Esophagus muscularis mucosa (tissue), 4 donors: Measurements from ENCODE around the gene CCNL2. TPM values are rescaled to one million over a fixed set of nuclear protein-coding genes. Genes with fewer than 3 reads are reported as not detected.
"Not testable (repeated sequence)": the region's sequence is repeated elsewhere in the genome, so short reads cannot be mapped to it uniquely, and the experiment has no call there.

Source experiments
- DNase-seq: peaks from one replicate; pipeline ENCODE4 v3.0.0-alpha.2; 2017; ENCODE audit errors: extremely low spot score
- H3K27ac ChIP-seq, 4 donors: fragments of 200-600 bp; sonication (generic); replicated peaks in 1 of 4; 1 replicate in 3 of 4; 2 replicates in 1 of 4; pipeline ENCODE4 v1.5.1; 2016 to 2019; ENCODE audit warnings: mild to moderate bottlenecking in 1 of 4
- H3K27me3 ChIP-seq, 4 donors: fragments of 200-600 bp; sonication (generic); one replicate each; pipeline versions ENCODE4 v1.5.1 to v1.6.0; 2016 to 2019
- H3K36me3 ChIP-seq, 4 donors: fragments of 200-600 bp; sonication (generic); one replicate each; pipeline ENCODE4 v1.5.1; 2016 to 2019
- H3K4me1 ChIP-seq, 4 donors: fragments of 200-600 bp; sonication (generic); one replicate each; pipeline ENCODE4 v1.5.1; 2016 to 2019
- H3K4me3 ChIP-seq, 4 donors: fragments of 200-600 bp; sonication (generic); 1 replicate in 2 of 4; 2 replicates in 2 of 4; pipeline ENCODE4 v1.5.1; 2016 to 2019; ENCODE audit warnings: mild to moderate bottlenecking in 4 of 4, moderate library complexity in 1 of 4
- H3K9me3 ChIP-seq, 4 donors: fragments of 200-600 bp; sonication (generic); 1 replicate in 3 of 4; 2 replicates in 1 of 4; pipeline ENCODE4 v1.5.1; 2016 to 2019
- EP300 ChIP-seq: sonication (generic); formaldehyde crosslinking; IDR thresholded peaks from one replicate; pipeline ENCODE4 v1.6.1; 2017; ENCODE audit warnings: antibody characterized with exemption
- POLR2A ChIP-seq: fragments of 450-650 bp; IDR thresholded peaks from one replicate; pipeline ENCODE4 v1.6.1; 2017; ENCODE audit warnings: antibody characterized with exemption, moderate library complexity, mild to moderate bottlenecking, low read depth
- POLR2AphosphoS5 ChIP-seq, 2 donors: sonication (generic); formaldehyde crosslinking; IDR thresholded peaks; one replicate each; pipeline ENCODE4 v1.6.1; 2017; ENCODE audit warnings: antibody characterized with exemption in 2 of 2
- WGBS: methylation state at CpG from one replicate; pipeline ENCODE4 v1.1.5; 2018; 5-methylcytosine and 5-hydroxymethylcytosine counted together
- intact Hi-C: fragments of 100-400 bp; cut with DNase I; formaldehyde crosslinking; loops from one replicate; pipeline ENCODE4 v1.15.1; 2023
- total RNA-seq, 4 donors: library from RNA; depleted of rRNA; stranded (reverse); fragments of >200 nt; gene quantifications; one replicate each; pipeline versions ENCODE4 v1.1.0 to v1.2.1, GENCODE V29; 2016
- TF ChIP-seq, protein P1 (sequence below), 3 experiments: fragments of 200-600 bp in 2 of 3; fragments of 450-650 bp in 1 of 3; sonication (generic) in 2 of 3; IDR thresholded peaks; one replicate each; pipeline ENCODE4 v1.5.1; 2017 to 2019; ENCODE audit warnings: antibody characterized with exemption in 3 of 3, mild to moderate bottlenecking in 2 of 3, moderate library complexity in 1 of 3

The CCNL2 gene
- total RNA-seq, 4 donors from 2014 or later: 73.4 to 136 (median 108) TPM

- WGBS: 58% methylated on average over 11 of the region's 12 CpGs
- no peak for TF ChIP-seq EP300
- TF ChIP-seq, protein P1, sequence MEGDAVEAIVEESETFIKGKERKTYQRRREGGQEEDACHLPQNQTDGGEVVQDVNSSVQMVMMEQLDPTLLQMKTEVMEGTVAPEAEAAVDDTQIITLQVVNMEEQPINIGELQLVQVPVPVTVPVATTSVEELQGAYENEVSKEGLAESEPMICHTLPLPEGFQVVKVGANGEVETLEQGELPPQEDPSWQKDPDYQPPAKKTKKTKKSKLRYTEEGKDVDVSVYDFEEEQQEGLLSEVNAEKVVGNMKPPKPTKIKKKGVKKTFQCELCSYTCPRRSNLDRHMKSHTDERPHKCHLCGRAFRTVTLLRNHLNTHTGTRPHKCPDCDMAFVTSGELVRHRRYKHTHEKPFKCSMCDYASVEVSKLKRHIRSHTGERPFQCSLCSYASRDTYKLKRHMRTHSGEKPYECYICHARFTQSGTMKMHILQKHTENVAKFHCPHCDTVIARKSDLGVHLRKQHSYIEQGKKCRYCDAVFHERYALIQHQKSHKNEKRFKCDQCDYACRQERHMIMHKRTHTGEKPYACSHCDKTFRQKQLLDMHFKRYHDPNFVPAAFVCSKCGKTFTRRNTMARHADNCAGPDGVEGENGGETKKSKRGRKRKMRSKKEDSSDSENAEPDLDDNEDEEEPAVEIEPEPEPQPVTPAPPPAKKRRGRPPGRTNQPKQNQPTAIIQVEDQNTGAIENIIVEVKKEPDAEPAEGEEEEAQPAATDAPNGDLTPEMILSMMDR (IDR thresholded peaks at IDR 0.05): no peak
- no peak for TF ChIP-seq POLR2A
- TF ChIP-seq POLR2AphosphoS5 (IDR thresholded peaks at IDR 0.05): no peak
- Histone ChIP-seq H3K4me3 (no peak overlapping the region), H3K27ac (no peak overlapping the region), H3K36me3 (peaks cover 0 to 19% (median 15%) of the 10 kb centered on the region in 4 donors), H3K4me1 (peaks cover 32 to 44% (median 43%) of the 10 kb centered on the region in 4 donors), H3K9me3 (no peaks in the 10 kb centered on the region), H3K27me3 (no peaks in the 10 kb centered on the region)
- no peak for DNase-seq
- intact Hi-C loops: loop anchor here (10.0 kb wide), 1 partner anchor 257 kb away; the partner anchor contains the start of gene C1orf159
Observed at GRCh38 chr1:1371364-1371745, 27.8 kb downstream of the CCNL2 start.

DNA sequence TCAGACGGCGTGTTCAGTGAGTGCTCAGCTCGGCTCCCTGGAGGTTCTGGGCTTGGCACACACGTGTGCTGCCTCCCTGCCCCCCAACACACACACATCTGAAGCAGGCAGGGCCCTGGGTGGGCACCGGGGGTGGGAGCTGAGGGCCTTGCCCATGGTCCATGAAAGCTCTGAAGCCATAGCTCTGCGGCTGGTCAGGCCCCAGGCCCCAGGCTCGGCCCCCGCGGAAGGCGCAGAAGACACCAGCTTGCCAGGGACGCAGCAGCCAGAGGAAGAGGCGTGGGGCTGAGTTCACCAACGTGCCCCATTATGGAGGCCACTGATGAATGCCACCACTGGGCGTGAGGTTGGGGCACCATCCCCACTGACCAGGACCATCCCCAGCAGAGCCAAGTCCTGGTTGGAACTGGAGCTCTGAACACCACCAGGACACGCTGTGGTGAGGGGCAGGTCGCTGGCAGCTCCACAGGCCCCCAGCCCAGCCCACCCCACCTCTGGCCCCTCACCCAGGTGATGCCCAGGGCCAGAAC is 28.3 kb downstream of the CCNL2 start:
- no peak overlapping the region for H3K27ac ChIP-seq
- TF ChIP-seq POLR2A (no peak), EP300 (no peak), POLR2AphosphoS5 (IDR thresholded peaks at IDR 0.05) (no peak)
- TF ChIP-seq, protein P1 (IDR thresholded peaks at IDR 0.05): no peak
- no peak for DNase-seq

GRCh38 chr1:1370094-1370493 is 29.0 kb downstream of the CCNL2 start:
- WGBS: 87% methylated on average over 14 of the region's 14 CpGs
- H3K27me3 ChIP-seq, H3K4me3 ChIP-seq, H3K27ac ChIP-seq, DNase-seq, H3K9me3 ChIP-seq: not testable (repeated sequence)
- Histone ChIP-seq H3K36me3 (peaks cover 0 to 19% (median 15%) of the 10 kb centered on the region in 4 donors), H3K4me1 (peaks cover 25 to 36% (median 35%) of the 10 kb centered on the region in 4 donors)
- intact Hi-C loops: loop anchor here (10.0 kb wide), 1 partner anchor 255 kb away; the partner anchor contains the start of gene C1orf159

More for the DNA sequence above, 28.3 kb downstream of the CCNL2 start:
- Histone ChIP-seq H3K4me3 (no peak overlapping the region), H3K36me3 (peaks cover 0 to 19% (median 15%) of the 10 kb centered on the region in 4 donors), H3K9me3 (no peaks in the 10 kb centered on the region), H3K4me1 (peaks cover 27 to 39% (median 38%) of the 10 kb centered on the region in 4 donors), H3K27me3 (no peaks in the 10 kb centered on the region)
- intact Hi-C loops: loop anchor here (10.0 kb wide), 1 partner anchor 256 kb away; the partner anchor contains the start of gene C1orf159
- 84% methylated on average over 13 of the region's 16 CpGs for WGBS

DNA sequence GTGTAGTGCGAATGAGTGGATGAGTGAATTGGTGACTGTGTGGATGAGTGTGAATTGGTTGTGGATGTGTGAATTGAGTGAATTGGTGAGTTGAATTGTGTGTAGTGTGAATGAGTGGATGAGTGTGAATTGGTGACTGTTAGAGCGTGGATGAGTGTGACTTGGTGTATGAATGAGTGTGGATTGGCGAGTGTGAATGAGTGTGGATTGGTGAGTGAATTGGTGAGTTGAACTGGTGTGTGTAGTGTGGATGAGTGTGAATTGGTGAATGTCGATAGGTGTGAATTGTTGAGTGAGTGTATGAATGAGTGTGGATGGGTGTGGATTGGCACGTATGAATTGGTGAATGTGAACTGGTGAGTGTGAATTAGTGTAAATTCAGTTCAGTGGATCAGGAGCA is 31.8 kb downstream of the CCNL2 start:
- no peaks in the 10 kb centered on the region for H3K9me3 ChIP-seq
- no peak overlapping the region for H3K4me3 ChIP-seq
- no peak overlapping the region for H3K27ac ChIP-seq
- no peaks in the 10 kb centered on the region for H3K27me3 ChIP-seq
- intact Hi-C loops: no loop called here
- no peak for DNase-seq
- H3K36me3 ChIP-seq: peaks cover 0 to 4% (median under 1%) of the 10 kb centered on the region in 4 donors
- TF ChIP-seq, protein P1 (IDR thresholded peaks at IDR 0.05): no peak
- TF ChIP-seq POLR2AphosphoS5 (IDR thresholded peaks at IDR 0.05): no peak
- no peak for TF ChIP-seq POLR2A
- TF ChIP-seq EP300: no peak
- WGBS: 94% methylated on average over 5 of the region's 5 CpGs
- H3K4me1 ChIP-seq: peaks cover 9 to 14% (median 14%) of the 10 kb centered on the region in 4 donors

- intact Hi-C loops: no loop called here
- no peak for TF ChIP-seq EP300
- TF ChIP-seq POLR2A: no peak
- TF ChIP-seq, protein P1 (IDR thresholded peaks at IDR 0.05): no peak
- TF ChIP-seq POLR2AphosphoS5 (IDR thresholded peaks at IDR 0.05): no peak
- H3K4me1 ChIP-seq: peaks cover 2 to 14% (median 14%) of the 10 kb centered on the region in 4 donors
- 88% methylated on average over 2 of the region's 3 CpGs for WGBS
- DNase-seq: no peak
- peaks cover 0 to 4% (median 0%) of the 10 kb centered on the region in 4 donors for H3K36me3 ChIP-seq
- H3K27ac ChIP-seq: no peak overlapping the region
- H3K4me3 ChIP-seq: no peak overlapping the region
- H3K9me3 ChIP-seq: no peaks in the 10 kb centered on the region
- H3K27me3 ChIP-seq: no peaks in the 10 kb centered on the region
Observed at GRCh38 chr1:1366699-1367066, 32.5 kb downstream of the CCNL2 start.
